Mesothelial cell of epicardium (in vitro differentiated cells): ENCODE data around the gene ITGB8. TPM values are rescaled to one million over a fixed set of nuclear protein-coding genes. Genes with fewer than 3 reads are reported as not detected.

Source experiments
- DNase-seq, 2 experiments: peaks; one replicate each; pipeline ENCODE4 v3.0.0; 2021; ENCODE audit warnings: low spot score in 2 of 2; ENCODE audit not compliant: unreplicated experiment in 2 of 2
- H3K27ac Mint-ChIP-seq: 2 replicates; pipeline ENCODE4 v1.8.0; 2021; ENCODE audit warnings: mixed read lengths
- H3K27me3 Mint-ChIP-seq: 2 replicates; pipeline ENCODE4 v1.8.0; 2021; ENCODE audit warnings: low read depth, mixed read lengths
- H3K36me3 Mint-ChIP-seq: 2 replicates; pipeline ENCODE4 v1.8.0; 2021; ENCODE audit warnings: mixed read lengths
- H3K4me1 Mint-ChIP-seq: 2 replicates; pipeline ENCODE4 v1.8.0; 2021; ENCODE audit warnings: mixed read lengths
- H3K4me3 Mint-ChIP-seq: 2 replicates; pipeline ENCODE4 v1.8.0; 2021; ENCODE audit warnings: mild to moderate bottlenecking, moderate library complexity, mixed read lengths
- H3K9me3 Mint-ChIP-seq: 2 replicates; pipeline ENCODE4 v1.8.0; 2021; ENCODE audit warnings: mixed read lengths
- total RNA-seq: library from RNA; stranded (reverse); gene quantifications from 3 replicates; pipeline ENCODE4 v1.2.1, GENCODE V29; 2021
- TF ChIP-seq, protein P1 (sequence below): fragments of 200-600 bp; sonication (generic); IDR thresholded peaks from one replicate; pipeline ENCODE4 v1.5.0; 2021; ENCODE audit warnings: antibody characterized with exemption; ENCODE audit not compliant: unreplicated experiment

ITGB8 gene
- total RNA-seq, 1 donor from 2014 or later, result 15.6 TPM

GRCh38 chr7:20449176-20449575 is 118.5 kb downstream of the ITGB8 start:
- H3K27me3 Mint-ChIP-seq, result peaks cover 2% of the 10 kb centered on the region
- no peak for DNase-seq
- no peaks in the 10 kb centered on the region for H3K36me3 Mint-ChIP-seq
- peaks cover 3% of the 10 kb centered on the region for H3K4me1 Mint-ChIP-seq
- H3K27ac Mint-ChIP-seq, result no peak overlapping the region
- H3K9me3 Mint-ChIP-seq, result peaks cover 15% of the 10 kb centered on the region
- TF ChIP-seq, protein P1, sequence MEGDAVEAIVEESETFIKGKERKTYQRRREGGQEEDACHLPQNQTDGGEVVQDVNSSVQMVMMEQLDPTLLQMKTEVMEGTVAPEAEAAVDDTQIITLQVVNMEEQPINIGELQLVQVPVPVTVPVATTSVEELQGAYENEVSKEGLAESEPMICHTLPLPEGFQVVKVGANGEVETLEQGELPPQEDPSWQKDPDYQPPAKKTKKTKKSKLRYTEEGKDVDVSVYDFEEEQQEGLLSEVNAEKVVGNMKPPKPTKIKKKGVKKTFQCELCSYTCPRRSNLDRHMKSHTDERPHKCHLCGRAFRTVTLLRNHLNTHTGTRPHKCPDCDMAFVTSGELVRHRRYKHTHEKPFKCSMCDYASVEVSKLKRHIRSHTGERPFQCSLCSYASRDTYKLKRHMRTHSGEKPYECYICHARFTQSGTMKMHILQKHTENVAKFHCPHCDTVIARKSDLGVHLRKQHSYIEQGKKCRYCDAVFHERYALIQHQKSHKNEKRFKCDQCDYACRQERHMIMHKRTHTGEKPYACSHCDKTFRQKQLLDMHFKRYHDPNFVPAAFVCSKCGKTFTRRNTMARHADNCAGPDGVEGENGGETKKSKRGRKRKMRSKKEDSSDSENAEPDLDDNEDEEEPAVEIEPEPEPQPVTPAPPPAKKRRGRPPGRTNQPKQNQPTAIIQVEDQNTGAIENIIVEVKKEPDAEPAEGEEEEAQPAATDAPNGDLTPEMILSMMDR, result no peak
- H3K4me3 Mint-ChIP-seq, result no peak overlapping the region

DNA sequence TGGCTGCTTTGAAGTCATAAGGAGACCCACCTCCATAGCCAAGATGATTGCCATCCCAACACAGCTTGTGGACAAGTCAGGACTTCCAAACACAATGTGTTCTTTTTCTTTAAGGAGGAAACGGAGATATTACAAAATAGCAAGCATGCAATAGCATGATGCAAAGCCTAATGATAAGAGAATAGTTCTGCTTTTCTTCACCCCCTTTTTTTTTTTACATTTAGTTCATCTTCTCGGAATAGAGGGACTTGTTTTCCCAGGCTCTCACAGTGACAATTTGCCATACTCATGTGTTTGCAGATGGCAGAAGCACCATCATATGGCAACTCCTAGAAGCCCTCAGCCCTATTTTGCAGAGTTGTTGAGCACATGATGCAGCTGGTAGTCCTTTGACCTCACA is 119.8 kb downstream of the ITGB8 start:
- Mint-ChIP-seq H3K4me1 (peaks cover 3% of the 10 kb centered on the region), H3K36me3 (no peaks in the 10 kb centered on the region), H3K27me3 (peaks cover 2% of the 10 kb centered on the region), H3K9me3 (peaks cover 3% of the 10 kb centered on the region), H3K27ac (no peak overlapping the region), H3K4me3 (no peak overlapping the region)
- TF ChIP-seq, protein P1, result no peak
- no peak for DNase-seq

DNA sequence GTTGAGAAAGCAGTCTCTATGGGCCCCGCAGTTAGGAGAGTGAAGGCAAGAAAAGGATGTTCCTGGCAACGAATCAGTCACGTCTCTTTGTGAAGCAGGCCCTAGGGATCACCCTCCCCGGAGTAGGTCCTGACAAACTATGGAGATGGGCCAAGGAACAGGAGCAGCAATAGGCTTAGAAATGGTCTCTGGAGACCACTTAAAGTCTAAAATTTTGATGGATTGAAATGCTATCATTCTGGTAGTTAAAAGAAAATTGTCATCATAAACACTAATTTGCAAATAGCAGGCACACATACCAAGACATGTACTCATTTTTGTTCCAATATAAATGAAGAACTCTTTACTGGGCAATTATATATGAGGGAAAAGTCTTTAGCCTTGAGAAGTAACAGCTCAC is 123.5 kb downstream of the ITGB8 start:
- no peak for DNase-seq
- TF ChIP-seq, protein P1, result no peak
- Mint-ChIP-seq H3K27ac (no peak overlapping the region), H3K4me3 (no peak overlapping the region), H3K4me1 (no peaks in the 10 kb centered on the region), H3K9me3 (no peaks in the 10 kb centered on the region), H3K27me3 (peaks cover 2% of the 10 kb centered on the region), H3K36me3 (no peaks in the 10 kb centered on the region)

DNA sequence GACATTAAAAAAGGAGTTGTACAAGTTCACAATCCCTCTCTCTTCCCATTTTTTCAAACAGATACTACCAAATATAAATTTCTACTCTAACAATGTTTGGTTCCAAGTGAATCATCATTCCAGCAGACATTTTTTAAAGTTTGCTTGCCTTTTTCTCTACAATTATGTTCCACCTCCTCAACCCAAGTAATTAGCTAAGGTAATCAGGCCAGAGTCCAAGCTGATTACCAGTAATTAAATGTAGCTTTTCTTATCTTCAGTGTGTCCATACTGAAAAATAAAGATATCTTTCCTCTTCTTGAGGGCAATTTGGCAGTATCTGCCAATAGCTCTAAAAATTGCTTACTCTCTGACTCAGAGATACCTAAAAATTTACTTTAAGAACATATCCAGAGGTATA is 126.0 kb downstream of the ITGB8 start:
- TF ChIP-seq, protein P1, result no peak
- Mint-ChIP-seq H3K27me3 (no peaks in the 10 kb centered on the region), H3K36me3 (no peaks in the 10 kb centered on the region), H3K4me3 (no peak overlapping the region), H3K27ac (no peak overlapping the region), H3K4me1 (no peaks in the 10 kb centered on the region), H3K9me3 (no peaks in the 10 kb centered on the region)
- DNase-seq, result no peak

DNA sequence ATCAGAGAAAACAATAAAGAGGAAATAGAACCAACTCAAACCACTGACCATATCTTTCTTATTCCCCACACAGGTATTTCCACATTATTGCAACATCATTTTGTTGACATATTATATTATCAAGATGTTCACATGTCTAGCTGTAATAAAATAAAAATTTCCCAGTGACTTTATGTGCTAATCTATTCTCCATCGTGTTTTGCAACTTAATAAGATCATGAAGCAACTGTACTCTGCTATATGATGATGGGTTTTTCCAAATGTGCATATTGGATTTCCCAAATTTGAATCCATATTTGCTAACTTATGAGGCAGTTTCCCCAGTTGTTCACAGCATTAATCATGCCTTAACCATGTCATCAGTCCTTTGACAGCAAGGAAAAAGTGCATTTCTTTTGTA is 127.8 kb downstream of the ITGB8 start:
- Mint-ChIP-seq H3K27ac (no peak overlapping the region), H3K36me3 (no peaks in the 10 kb centered on the region), H3K27me3 (no peaks in the 10 kb centered on the region), H3K4me3 (no peak overlapping the region), H3K9me3 (no peaks in the 10 kb centered on the region), H3K4me1 (no peaks in the 10 kb centered on the region)
- TF ChIP-seq, protein P1, result no peak
- DNase-seq, result no peak

- no peak for DNase-seq
- Mint-ChIP-seq H3K4me3 (no peak overlapping the region), H3K27ac (no peak overlapping the region), H3K27me3 (no peaks in the 10 kb centered on the region), H3K36me3 (no peaks in the 10 kb centered on the region), H3K4me1 (no peaks in the 10 kb centered on the region), H3K9me3 (no peaks in the 10 kb centered on the region)
- TF ChIP-seq, protein P1, result no peak
Measured at GRCh38 chr7:20459419-20459818, 128.7 kb downstream of the ITGB8 start.
